ENCODE results near the gene S100A4. TPM values are rescaled to one million over a fixed set of nuclear protein-coding genes. Genes with fewer than 3 reads are reported as not detected.
"Not testable (repeated sequence)": the region's sequence is repeated elsewhere in the genome, so short reads cannot be mapped to it uniquely, and the experiment has no call there.

S100A4 gene
- total RNA-seq, 2 experiments from 2014 or later: 109 to 118 TPM

- POLR2A ChIA-PET: interaction anchor here (1.0 to 1.8 kb wide), 8 partner anchors 21 to 102 kb away, joined by 3 to 9 read pairs (median 6); partner anchors contain the start of genes CHTOP, S100A4, S100A5 and S100A6
- DNase-seq (peak; percentile 71), ATAC-seq (peak; percentile 58)
- no peaks in the 10 kb centered on the region for H3K36me3 Mint-ChIP-seq (ENCODE audit: low read depth)
- H3K4me1 Mint-ChIP-seq (ENCODE audit: low read depth): peaks cover 36% of the 10 kb centered on the region
- intact Hi-C loops (cut with micrococcal nuclease): loop anchor here (1.0 kb wide), 1 partner anchor 54 kb away; no protein-coding TSS in a partner anchor
- H3K27ac Mint-ChIP-seq: peak within 1 kb of the TSS; percentile 98
- H3K9me3 Mint-ChIP-seq: no peaks in the 10 kb centered on the region
- CTCF ChIA-PET: interaction anchor here (0.8 to 7.1 kb wide), 8 partner anchors 8 to 55 kb away, joined by 3 to 49 read pairs (median 6); partner anchors contain the start of genes S100A4 and S100A6
- no peak for TF ChIP-seq CTCF (IDR thresholded peaks at IDR 0.05)
- peak within 1 kb of the TSS; percentile 43 for H3K4me3 Mint-ChIP-seq
- H3K27me3 Mint-ChIP-seq: no peaks in the 10 kb centered on the region
Measured at GRCh38 chr1:153565529-153566374, 20.1 kb upstream of the S100A4 start, which contains the start of gene S100A2. Gene S100A2, minus strand, starts transcription at chr1:153565844. Its CDS starts 1,967 bp downstream, at chr1:153563877.

GRCh38 chr1:153563991-153564390 is 18.4 kb upstream of the S100A4 start:
- Mint-ChIP-seq H3K4me1 (ENCODE audit: low read depth) (peaks cover 34% of the 10 kb centered on the region), H3K9me3 (no peaks in the 10 kb centered on the region), H3K4me3 (no peak overlapping the region), H3K36me3 (ENCODE audit: low read depth) (no peaks in the 10 kb centered on the region), H3K27me3 (no peaks in the 10 kb centered on the region), H3K27ac (no peak overlapping the region)
- no peak for ATAC-seq
- intact Hi-C loops (cut with micrococcal nuclease): no loop called here
- TF ChIP-seq CTCF (IDR thresholded peaks at IDR 0.05): no peak
- POLR2A ChIA-PET: interaction anchor here (0.9 to 2.7 kb wide), 3 partner anchors 12 to 28 kb away, joined by 3 to 8 read pairs (median 7); partner anchors contain the start of genes S100A4 and S100A6
- CTCF ChIA-PET: interaction anchor here (0.6 to 7.1 kb wide), 8 partner anchors 8 to 212 kb away, joined by 3 to 49 read pairs (median 3); partner anchors contain the start of gene S100A4
- no peak for DNase-seq

- intact Hi-C loops (cut with micrococcal nuclease): no loop called here
- Mint-ChIP-seq H3K4me3 (no peak overlapping the region), H3K9me3 (no peaks in the 10 kb centered on the region), H3K4me1 (ENCODE audit: low read depth) (peaks cover 30% of the 10 kb centered on the region), H3K27ac (no peak overlapping the region), H3K27me3 (no peaks in the 10 kb centered on the region), H3K36me3 (ENCODE audit: low read depth) (no peaks in the 10 kb centered on the region)
- CTCF ChIA-PET: interaction anchor here (0.8 to 7.1 kb wide), 7 partner anchors 9 to 211 kb away, joined by 3 to 49 read pairs (median 3); partner anchors contain the start of gene S100A4
- no peak for DNase-seq
- ATAC-seq: no peak
- POLR2A ChIA-PET: interaction anchor here (1.8 to 2.7 kb wide), 2 partner anchors 12 to 19 kb away, joined by 7 to 8 read pairs; partner anchors contain the start of gene S100A4
- no peak for TF ChIP-seq CTCF (IDR thresholded peaks at IDR 0.05)
Measured at GRCh38 chr1:153563483-153563901, 17.9 kb upstream of the S100A4 start.

DNA sequence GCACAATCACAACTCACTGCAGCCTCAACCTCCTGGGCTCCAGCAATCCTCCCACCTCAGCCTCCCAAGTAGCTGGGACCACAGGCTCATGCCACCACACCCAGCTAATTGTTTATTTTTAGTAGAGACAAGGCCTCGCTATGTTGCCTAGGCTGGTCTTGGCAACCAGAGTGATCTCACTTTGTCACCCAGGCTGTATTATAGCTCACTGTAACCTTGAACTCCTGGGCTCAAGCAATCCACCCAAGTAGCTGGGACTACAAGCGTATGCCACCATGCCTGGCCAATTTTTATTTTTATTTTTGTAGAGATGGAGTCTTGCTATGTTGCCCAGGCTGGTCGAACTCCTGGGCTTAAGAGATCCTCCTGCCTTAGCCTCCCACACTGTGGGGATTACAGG is 16.4 kb upstream of the S100A4 start:
- H3K4me1 Mint-ChIP-seq (ENCODE audit: low read depth): peaks cover 17% of the 10 kb centered on the region
- CTCF ChIA-PET: interaction anchor here (0.7 to 7.1 kb wide), 6 partner anchors 8 to 52 kb away, joined by 3 to 49 read pairs (median 4); no protein-coding TSS in a partner anchor
- POLR2A ChIA-PET: interaction anchor here (0.8 to 1.1 kb wide), 2 partner anchors 29 to 68 kb away, joined by 3 read pairs; no protein-coding TSS in a partner anchor
- DNase-seq; H3K27ac Mint-ChIP-seq; ATAC-seq; H3K4me3 Mint-ChIP-seq; H3K9me3 Mint-ChIP-seq; H3K36me3 Mint-ChIP-seq (ENCODE audit: low read depth); intact Hi-C loops (cut with micrococcal nuclease); H3K27me3 Mint-ChIP-seq: not testable (repeated sequence)

DNA sequence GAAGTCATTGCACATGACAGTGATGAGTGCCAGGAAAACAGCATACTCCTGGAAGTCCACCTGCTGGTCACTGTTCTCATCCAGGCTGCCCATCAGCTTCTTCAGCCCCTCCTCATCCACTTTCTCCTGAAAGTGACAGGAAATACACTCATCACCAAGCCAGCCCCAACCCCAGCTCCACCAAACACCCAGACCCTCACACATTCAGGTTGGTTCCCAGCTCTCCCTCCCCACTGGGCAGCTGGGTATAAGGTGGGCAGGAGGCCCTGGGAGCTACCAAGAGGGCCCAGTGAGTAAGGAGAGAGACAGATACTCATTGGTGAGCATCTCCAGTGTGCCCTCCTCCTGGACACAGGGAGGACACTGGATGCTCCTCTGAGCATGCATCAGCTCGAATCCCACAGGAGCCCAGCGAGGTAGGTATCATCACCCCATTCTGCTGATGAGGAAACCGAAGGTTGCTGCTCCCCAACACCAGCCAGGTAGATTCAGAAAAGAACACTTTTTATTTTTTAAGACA is 15.9 kb upstream of the S100A4 start:
- intact Hi-C loops (cut with micrococcal nuclease): no loop called here
- TF ChIP-seq CTCF (IDR thresholded peaks at IDR 0.05): no peak
- no peak for DNase-seq
- no peak for ATAC-seq
- Mint-ChIP-seq H3K36me3 (ENCODE audit: low read depth) (no peaks in the 10 kb centered on the region), H3K27me3 (no peaks in the 10 kb centered on the region), H3K27ac (no peak overlapping the region), H3K4me3 (no peak overlapping the region), H3K9me3 (no peaks in the 10 kb centered on the region), H3K4me1 (ENCODE audit: low read depth) (peaks cover 12% of the 10 kb centered on the region)
- ChIA-PET POLR2A (interaction anchor here (1.1 kb wide), 2 partner anchors 9 to 69 kb away, joined by 3 read pairs; no protein-coding TSS in a partner anchor), CTCF (interaction anchor here (0.7 to 7.1 kb wide), 6 partner anchors 7 to 67 kb away, joined by 3 to 49 read pairs (median 4); partner anchors contain the start of gene S100A6)

Measured in activated CD8-positive, alpha-beta T cell treated with anti-CD3 and anti-CD28 coated beads for 36 hours (primary cell).